PC-3 (cell line): ENCODE data around the gene DYRK3.
"Not testable (repeated sequence)": the region's sequence is repeated elsewhere in the genome, so short reads cannot be mapped to it uniquely, and the experiment has no call there.

Source experiments
- EZH2 ChIP-seq: fragments of 300-600 bp; sonication (generic); IDR thresholded peaks from one replicate; pipeline ENCODE4 v1.6.1; 2017; ENCODE audit warnings: antibody characterized with exemption, mild to moderate bottlenecking, low read length; ENCODE audit not compliant: unreplicated experiment
- TF ChIP-seq, protein P1 (sequence below): fragments of 300-600 bp; sonication (generic); conservative IDR thresholded peaks from 2 replicates; pipeline ENCODE4 v1.5.1; 2017; ENCODE audit warnings: antibody characterized with exemption, low read depth, mild to moderate bottlenecking, low read length

GRCh38 chr1:206642074-206642473 is 6.7 kb downstream of the DYRK3 start:
- TF ChIP-seq, protein P1, sequence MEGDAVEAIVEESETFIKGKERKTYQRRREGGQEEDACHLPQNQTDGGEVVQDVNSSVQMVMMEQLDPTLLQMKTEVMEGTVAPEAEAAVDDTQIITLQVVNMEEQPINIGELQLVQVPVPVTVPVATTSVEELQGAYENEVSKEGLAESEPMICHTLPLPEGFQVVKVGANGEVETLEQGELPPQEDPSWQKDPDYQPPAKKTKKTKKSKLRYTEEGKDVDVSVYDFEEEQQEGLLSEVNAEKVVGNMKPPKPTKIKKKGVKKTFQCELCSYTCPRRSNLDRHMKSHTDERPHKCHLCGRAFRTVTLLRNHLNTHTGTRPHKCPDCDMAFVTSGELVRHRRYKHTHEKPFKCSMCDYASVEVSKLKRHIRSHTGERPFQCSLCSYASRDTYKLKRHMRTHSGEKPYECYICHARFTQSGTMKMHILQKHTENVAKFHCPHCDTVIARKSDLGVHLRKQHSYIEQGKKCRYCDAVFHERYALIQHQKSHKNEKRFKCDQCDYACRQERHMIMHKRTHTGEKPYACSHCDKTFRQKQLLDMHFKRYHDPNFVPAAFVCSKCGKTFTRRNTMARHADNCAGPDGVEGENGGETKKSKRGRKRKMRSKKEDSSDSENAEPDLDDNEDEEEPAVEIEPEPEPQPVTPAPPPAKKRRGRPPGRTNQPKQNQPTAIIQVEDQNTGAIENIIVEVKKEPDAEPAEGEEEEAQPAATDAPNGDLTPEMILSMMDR: not testable (repeated sequence)
- TF ChIP-seq EZH2: not testable (repeated sequence)
